GM21526 (cell line): ENCODE data around the gene RTF1.
"Not testable (repeated sequence)": the region's sequence is repeated elsewhere in the genome, so short reads cannot be mapped to it uniquely, and the experiment has no call there.

ENCODE experiments used
- ATAC-seq: cut with Tn5 transposase; IDR thresholded peaks from one replicate; pipeline ENCODE4 v1.9.1; 2021; ENCODE audit warnings: moderate library complexity; ENCODE audit not compliant: unreplicated experiment, low FRiP score

Gene RTF1

DNA sequence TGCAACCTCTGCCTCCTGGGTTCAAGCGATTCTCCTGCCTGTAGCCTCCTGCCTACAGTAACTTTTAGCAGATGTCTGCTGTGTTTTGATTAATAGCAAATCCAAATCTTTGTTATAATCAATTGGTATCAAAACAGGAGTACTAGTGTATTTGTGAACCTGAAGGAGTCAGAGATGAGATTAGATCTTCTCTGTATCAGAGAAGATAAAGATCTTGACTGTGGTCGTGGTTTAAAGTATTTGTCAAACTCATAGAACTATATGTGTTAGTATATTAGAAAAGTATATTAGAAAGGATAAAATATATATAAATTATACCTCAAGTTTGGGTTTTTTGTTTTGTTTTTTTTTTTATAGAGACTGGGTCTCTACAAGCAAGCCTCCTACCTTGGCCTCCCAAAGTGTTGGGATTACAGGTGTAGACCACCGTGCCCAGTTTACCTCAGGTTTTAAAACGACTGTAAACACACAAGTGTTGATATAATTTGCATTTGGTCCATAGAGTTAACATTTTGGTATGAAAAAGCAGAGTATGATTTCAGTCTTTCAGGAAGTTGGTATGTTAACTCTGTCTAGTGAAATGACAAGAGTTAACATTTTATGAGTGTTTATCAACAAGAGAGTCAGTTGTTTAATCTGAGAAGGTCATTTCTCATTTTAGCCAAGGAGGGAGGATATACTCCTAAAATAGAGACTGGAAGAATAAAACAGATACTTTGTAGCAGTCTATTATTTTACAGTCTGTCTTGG lies 18.3 kb downstream of the RTF1 start:
- ATAC-seq: no peak

- ATAC-seq: no peak
These were observed 20.6 kb downstream of the RTF1 start for GRCh38 chr15:41437448-41437847.

DNA sequence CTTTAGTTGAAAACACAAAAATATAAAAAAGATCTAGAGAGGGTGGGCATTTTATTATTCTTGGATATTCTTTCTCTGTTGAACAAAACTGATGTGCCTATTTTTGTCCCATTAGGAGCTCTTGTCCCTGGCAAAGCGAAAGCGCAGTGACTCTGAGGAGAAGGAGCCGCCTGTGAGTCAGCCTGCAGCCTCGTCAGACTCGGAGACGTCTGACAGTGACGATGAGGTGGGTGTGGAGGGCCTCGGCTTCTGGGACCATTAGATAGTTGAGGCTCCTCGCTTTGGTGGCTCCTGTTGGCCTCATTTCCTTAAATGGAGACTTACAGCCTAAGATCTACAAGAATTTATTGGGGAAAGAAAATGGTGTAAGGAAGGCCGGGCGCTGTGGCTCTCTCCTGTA lies 21.3 kb downstream of the RTF1 start:
- ATAC-seq: no peak

DNA sequence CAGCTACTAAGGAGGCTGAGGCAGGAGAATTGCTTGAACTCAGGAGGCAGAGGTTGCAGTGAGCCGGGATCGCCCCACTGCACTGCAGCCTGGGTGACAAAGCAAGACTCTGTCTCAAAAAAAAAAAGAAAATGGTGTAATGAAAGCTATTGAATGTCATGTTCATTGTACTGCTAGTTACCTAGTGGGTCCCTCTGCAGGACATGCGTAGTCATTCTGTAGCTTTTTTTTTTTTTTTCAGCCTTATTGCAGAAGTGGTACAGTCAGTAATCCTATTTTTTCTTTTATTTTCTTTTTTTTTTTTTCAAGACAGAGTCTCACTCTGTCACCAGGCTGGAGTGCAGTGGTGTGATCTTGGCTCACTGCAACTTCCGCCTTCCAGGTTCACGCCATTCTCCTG lies 21.9 kb downstream of the RTF1 start:
- not testable (repeated sequence) for ATAC-seq

DNA sequence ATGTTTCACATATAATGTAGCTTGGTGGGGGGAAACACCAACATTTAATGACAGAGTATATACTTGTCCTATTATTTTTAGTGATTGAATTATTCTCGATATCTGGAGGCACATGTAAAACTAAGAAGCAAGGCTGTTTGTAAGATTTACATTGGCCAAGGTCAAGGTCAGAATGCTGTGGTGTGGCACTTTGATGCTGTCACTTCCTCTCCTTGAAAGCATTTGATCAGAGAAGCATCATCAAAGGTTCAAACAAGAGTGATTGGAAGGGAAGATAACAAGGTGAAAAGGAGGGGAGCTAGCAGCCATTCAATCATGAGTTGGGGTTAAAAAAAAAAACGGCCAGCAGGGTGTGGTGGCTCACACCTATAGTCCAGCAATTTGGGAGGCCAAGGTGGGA lies 26.4 kb downstream of the RTF1 start:
- ATAC-seq: no peak

DNA sequence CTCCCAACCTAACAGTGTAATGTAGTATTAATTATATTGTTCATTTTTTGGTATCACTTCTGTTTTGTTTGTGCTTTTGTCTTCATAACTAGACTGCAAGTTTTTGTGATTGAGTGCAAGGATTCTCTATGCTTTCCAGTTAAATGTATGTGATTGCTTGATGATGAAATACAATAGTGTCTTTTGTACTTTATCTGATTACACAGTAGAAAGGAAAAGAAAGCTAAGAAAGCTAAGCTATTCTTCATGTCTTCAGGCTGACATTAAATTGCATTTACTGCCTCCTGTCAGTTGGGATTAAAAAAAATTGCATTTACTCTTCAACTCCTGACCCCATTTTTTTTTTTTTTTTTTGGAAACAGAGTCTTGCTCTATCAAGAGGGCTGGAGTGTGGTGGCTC lies 28.5 kb downstream of the RTF1 start:
- ATAC-seq: no peak

- ATAC-seq: no peak
These were observed 45.3 kb downstream of the RTF1 start for GRCh38 chr15:41462084-41462795.

- ATAC-seq: no peak
These were observed 48.1 kb downstream of the RTF1 start for GRCh38 chr15:41464889-41465580.

DNA sequence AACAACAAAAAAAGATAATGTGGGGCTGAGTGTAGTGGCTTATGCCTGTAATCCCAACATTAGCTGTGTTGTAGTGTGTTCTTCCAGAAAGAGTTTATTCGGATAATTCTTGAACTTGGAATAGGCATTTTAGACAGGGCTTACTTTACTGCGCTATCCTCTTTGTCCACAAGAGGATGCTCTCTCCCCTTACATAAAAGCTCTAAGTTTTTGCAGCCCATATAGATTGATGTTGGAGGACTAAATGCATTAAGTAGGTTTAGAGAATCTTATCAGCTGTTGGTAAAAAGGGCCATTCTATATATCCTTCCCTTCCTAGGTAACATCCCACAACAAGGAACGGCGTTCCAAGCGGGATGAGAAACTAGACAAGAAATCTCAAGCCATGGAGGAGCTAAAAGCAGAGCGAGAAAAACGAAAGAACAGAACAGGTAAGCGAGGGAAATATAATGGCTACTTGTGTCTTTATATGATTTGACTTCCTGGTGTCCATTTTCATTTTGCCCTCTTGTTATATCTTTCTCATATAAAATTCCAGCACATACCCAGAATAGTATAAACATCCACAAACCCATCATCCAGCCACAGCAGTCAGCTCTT lies 49.0 kb downstream of the RTF1 start:
- no peak for ATAC-seq

DNA sequence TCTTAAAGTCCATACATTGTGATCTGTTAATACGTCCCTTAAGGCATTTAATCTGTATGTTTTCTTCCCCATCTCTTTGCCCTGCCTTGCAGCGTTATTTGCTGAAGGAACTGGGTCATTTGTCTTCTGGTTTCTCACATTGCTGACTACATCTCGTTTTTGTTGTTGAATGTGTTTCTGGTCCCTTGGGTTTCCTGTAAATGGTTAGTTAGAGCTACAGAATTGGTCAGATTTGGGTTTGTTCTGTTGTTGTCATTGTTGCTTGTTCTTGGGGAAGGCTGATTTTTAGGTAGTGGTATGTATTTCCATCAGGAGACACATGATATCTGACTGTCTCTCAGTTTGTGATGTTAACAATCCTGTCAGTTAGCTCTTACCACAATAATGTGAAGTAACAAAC lies 49.8 kb downstream of the RTF1 start:
- no peak for ATAC-seq

- not testable (repeated sequence) for ATAC-seq
These were observed 52.7 kb downstream of the RTF1 start for GRCh38 chr15:41469644-41470043.

DNA sequence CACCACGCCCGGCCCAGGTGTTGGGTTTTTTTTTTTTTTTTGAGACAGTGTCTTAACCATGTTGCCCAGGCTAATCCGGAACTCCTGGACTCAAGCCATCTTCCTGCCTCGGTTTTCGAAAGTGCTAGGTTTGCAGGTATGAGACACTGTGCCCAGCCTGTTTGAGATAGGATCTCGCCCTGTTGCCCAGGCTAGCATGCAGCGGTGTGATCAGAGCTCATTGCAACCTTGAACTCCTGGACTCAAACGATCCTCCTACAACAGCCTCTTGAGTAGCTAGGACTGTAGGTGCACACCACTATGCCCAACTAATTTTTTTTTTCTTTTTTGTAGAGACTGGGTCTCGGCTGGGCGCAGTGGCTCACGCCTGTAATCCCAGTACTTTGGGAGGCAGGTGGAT lies 56.5 kb downstream of the RTF1 start:
- ATAC-seq: no peak

DNA sequence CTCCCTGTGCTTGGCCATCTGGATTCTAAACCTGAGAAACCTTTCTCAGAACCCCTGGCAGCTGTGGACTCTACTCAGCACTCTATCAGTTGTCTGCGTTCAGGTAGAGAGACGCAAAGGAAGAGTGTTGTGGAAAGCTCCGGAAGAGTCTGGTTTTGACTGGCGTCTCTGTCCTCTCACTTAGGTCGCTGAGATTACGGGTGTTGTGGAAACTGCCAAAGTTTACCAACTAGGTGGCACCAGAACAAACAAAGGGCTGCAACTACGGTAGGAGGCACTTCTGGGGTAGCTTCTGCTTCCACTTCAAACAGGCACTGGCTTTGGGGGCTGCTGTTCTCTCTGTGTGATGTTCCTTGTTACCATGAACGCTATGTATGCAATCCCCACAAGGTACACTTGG lies 57.5 kb downstream of the RTF1 start:
- ATAC-seq: no peak

DNA sequence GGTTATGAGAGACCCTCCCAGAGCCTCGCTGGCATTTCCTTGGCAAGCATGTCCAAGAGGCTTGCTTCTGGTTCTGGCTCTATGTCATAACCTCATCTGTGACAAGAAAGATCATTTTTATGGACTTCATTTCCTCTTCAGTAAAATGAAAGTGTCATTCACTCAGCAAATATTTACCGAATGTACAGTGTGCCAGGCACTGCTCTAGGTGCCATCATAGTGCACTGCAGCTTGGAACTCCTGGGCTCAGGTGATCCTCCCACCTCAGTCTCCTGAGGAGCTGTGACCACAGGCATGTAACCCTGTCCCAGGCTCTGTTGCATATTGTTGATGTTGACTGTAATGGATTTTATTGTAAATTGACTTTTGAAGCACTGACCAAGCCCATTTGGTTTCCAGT lies 58.0 kb downstream of the RTF1 start:
- ATAC-seq: no peak

DNA sequence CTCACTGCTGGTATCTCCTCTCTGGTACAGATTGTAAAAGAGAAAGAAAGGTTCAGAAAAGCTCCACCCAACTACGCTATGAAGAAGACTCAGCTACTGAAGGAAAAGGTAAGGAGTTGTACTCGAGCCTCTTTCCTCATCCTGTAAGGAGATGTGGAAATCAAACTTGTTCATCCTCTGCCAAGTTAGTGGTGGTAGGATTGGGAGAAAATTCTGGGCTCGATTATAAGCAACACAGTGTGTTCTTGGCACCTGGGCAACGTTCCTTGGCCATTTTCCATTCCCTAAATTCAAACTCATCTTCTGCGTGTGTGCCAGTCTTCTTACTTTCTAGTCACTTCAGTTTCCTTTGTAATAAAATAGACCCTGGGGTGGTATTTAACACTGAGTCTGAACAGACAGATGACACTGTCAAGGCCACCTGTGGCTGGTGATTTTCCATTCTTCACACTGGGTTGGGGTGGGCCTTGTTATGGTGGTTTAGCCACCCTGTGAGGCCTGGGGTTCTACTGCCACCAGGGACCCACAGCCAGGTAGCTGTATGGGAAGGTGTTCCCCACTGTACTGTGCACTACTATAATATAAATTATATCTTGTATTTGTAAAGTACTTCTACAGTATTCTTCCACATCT lies 59.6 kb downstream of the RTF1 start:
- no peak for ATAC-seq

DNA sequence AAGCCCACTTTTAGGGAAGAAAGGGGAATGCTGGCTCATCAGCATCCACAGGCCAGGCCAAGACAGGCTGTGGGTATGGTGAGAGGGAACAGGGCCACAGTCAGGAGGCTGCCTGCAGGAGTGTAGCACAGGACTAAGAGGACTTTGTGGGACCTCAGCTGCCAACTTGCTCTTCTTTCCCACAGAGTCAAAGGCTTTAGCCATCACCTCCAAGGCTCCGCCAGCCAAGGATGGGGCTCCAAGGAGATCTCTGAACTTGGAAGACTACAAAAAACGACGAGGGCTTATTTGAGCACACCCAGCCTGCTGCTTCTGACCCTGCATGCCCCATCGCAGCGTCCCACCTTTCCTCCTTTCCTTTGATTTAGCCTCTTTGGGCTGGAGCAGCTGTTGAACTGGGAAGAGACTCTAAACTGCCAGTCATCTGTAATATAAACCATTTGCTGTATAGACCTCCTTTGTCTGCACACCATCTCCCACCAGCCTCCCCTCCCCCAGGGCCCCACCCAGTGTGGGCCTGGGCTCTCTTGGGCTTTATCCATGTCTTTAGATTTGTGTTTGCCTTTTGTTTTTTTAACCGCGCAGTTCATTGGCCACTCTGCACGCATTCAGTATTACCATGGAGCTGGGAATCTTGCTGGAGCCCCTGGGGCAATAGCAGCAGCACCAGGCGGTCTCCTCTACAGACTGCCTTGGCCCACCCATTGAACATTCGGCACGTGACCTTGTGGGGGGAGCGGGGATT lies 63.7 kb downstream of the RTF1 start:
- no peak for ATAC-seq

DNA sequence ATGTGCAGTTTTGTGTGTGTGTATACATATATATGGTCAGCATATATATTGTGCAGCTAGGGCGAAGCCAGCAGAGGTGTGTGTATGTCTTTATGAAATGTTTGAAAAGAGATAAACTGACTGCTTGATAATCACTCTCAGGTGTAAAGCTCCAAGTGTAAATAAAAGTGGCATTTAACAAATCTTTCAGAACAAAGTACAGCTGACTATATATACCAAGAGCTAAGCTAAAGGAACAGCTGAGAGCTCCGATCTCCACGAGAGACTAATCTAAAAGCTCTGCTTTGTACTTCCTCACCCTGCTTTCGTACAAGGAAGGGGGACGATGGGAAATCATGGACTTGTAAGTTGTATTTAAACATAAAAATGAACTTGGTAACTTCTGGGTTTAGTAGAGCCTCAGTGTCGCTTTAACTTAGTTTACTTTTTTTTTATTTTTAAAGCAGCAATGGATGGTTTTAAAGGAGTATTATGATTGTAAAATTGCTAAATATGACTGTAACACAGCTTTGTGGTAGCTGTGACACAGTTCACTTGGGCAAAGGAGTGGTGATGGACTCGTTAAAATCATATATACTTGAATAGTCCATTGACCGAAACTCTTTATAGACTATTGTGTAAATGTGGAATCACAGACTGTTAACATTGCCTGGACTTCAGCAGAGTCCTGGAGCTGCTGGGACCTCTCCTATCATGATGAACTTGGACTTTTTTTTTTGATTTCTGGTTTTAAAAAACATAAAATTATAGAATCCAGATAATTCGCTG lies 65.4 kb downstream of the RTF1 start:
- ATAC-seq: no peak

- ATAC-seq: no peak
These were observed 66.2 kb downstream of the RTF1 start for GRCh38 chr15:41483115-41483514.

- no peak for ATAC-seq
These were observed 66.6 kb downstream of the RTF1 start for GRCh38 chr15:41483519-41483918.
